ENCODE data around the gene ASIC4. TPM values are rescaled to one million over a fixed set of nuclear protein-coding genes. Genes with fewer than 3 reads are reported as not detected.

The ASIC4 gene
- polyA plus RNA-seq, 1 experiment, result 0.09 TPM

- Histone ChIP-seq H3K27me3 (ENCODE audit: control insufficient read depth, insufficient read depth, low read length) (peaks cover 3% of the 10 kb centered on the region; the same call in 1 of the 2 replicates), H3K36me3 (ENCODE audit: control insufficient read depth, insufficient read depth, low read length) (peaks cover 28% of the 10 kb centered on the region), H3K4me3 (ENCODE audit: low read depth, low read length) (no peak overlapping the region)
- no peak for TF ChIP-seq CTCF (IDR thresholded peaks at IDR 0.05; ENCODE audit: insufficient read depth, low read depth, low read length)
- CTCF ChIA-PET, result interaction anchor here (5.0 to 42.0 kb wide), 2 partner anchors 8 to 22 kb away, joined by 83 to 872 read pairs; partner anchors contain the start of genes ASIC4, CHPF, GMPPA and TMEM198
- DNase-seq (ENCODE audit: low read depth), result no peak
- POLR2A ChIA-PET, result no interaction called here
These were observed 8.0 kb upstream of the ASIC4 start for GRCh38 chr2:219506153-219506801.

- no peak for DNase-seq (ENCODE audit: low read depth)
- H3K27me3 ChIP-seq (ENCODE audit: control insufficient read depth, insufficient read depth, low read length), result peaks cover 7% of the 10 kb centered on the region
- no peak for TF ChIP-seq CTCF (IDR thresholded peaks at IDR 0.05; ENCODE audit: insufficient read depth, low read depth, low read length)
- ChIA-PET CTCF (interaction anchor here (1.0 to 42.0 kb wide), 3 partner anchors 9 to 115 kb away, joined by 3 to 872 read pairs (median 83); partner anchors contain the start of genes ASIC4, CHPF, GMPPA and TMEM198), POLR2A (no interaction called here)
- H3K36me3 ChIP-seq (ENCODE audit: control insufficient read depth, insufficient read depth, low read length), result peaks cover 28% of the 10 kb centered on the region
- no peak overlapping the region for H3K4me3 ChIP-seq (ENCODE audit: low read depth, low read length)
These were observed 7.3 kb upstream of the ASIC4 start for GRCh38 chr2:219506802-219507526.

GRCh38 chr2:219507581-219508443 is 6.5 kb upstream of the ASIC4 start:
- Histone ChIP-seq H3K4me3 (ENCODE audit: low read depth, low read length) (no peak overlapping the region), H3K27me3 (ENCODE audit: control insufficient read depth, insufficient read depth, low read length) (peaks cover 14% of the 10 kb centered on the region), H3K36me3 (ENCODE audit: control insufficient read depth, insufficient read depth, low read length) (peaks cover 24% of the 10 kb centered on the region)
- ChIA-PET CTCF (interaction anchor here (1.0 to 42.0 kb wide), 6 partner anchors 10 to 120 kb away, joined by 3 to 872 read pairs (median 8); partner anchors contain the start of genes ASIC4, CHPF, DNPEP and GMPPA), POLR2A (interaction anchor here (0.7 kb wide), 1 partner anchor 77 kb away, joined by 6 read pairs; no protein-coding TSS in a partner anchor)
- TF ChIP-seq CTCF (IDR thresholded peaks at IDR 0.05; ENCODE audit: insufficient read depth, low read depth, low read length), result no peak
- DNase-seq (ENCODE audit: low read depth), result no peak

GRCh38 chr2:219508444-219508734 is 5.9 kb upstream of the ASIC4 start:
- ChIA-PET POLR2A (interaction anchor here (0.7 kb wide), 1 partner anchor 77 kb away, joined by 6 read pairs; no protein-coding TSS in a partner anchor), CTCF (interaction anchor here (1.6 to 42.0 kb wide), 5 partner anchors 10 to 120 kb away, joined by 4 to 872 read pairs (median 12); partner anchors contain the start of genes ASIC4, CHPF, DNPEP and GMPPA)
- Histone ChIP-seq H3K27me3 (ENCODE audit: control insufficient read depth, insufficient read depth, low read length) (peaks cover 19% of the 10 kb centered on the region), H3K36me3 (ENCODE audit: control insufficient read depth, insufficient read depth, low read length) (peaks cover 24% of the 10 kb centered on the region), H3K4me3 (ENCODE audit: low read depth, low read length) (no peak overlapping the region)
- DNase-seq (ENCODE audit: low read depth), result no peak
- TF ChIP-seq CTCF (IDR thresholded peaks at IDR 0.05; ENCODE audit: insufficient read depth, low read depth, low read length), result no peak

Data from BJ (cell line).